Measurements from ENCODE around the gene SIAH1.
A peak's percentile ranks its signal among the peaks of the same experiment; 100 is the strongest.
"Not testable (repeated sequence)": the region's sequence is repeated elsewhere in the genome, so short reads cannot be mapped to it uniquely, and the experiment has no call there.

Gene SIAH1

GRCh38 chr16:48393485-48394354, 8.5 kb upstream of the SIAH1 start:
- no peak for DNase-seq (ENCODE audit: low spot score)

GRCh38 chr16:48392407-48392806, 7.2 kb upstream of the SIAH1 start:
- DNase-seq (ENCODE audit: low spot score) = peak; percentile 5

GRCh38 chr16:48386559-48387312, 1.5 kb upstream of the SIAH1 start:
- DNase-seq (ENCODE audit: low spot score) = no peak

GRCh38 chr16:48384520-48385252, 527 bp downstream of the SIAH1 start:
- DNase-seq (ENCODE audit: low spot score) = peak; percentile 84

- peak; percentile 49 for DNase-seq (ENCODE audit: low spot score)
Measured at GRCh38 chr16:48383877-48384519, 1.2 kb downstream of the SIAH1 start.

- DNase-seq (ENCODE audit: low spot score) = no peak
Measured at GRCh38 chr16:48383009-48383876, 2.0 kb downstream of the SIAH1 start.

GRCh38 chr16:48382131-48382530, 3.1 kb downstream of the SIAH1 start:
- DNase-seq (ENCODE audit: low spot score) = peak; percentile 22

GRCh38 chr16:48381201-48381600, 4.0 kb downstream of the SIAH1 start:
- peak; percentile 22 for DNase-seq (ENCODE audit: low spot score)

- DNase-seq (ENCODE audit: low spot score) = no peak
Measured at GRCh38 chr16:48378836-48379235, 6.4 kb downstream of the SIAH1 start.

GRCh38 chr16:48378276-48378675, 6.9 kb downstream of the SIAH1 start:
- DNase-seq (ENCODE audit: low spot score) = no peak

- DNase-seq (ENCODE audit: low spot score) = not testable (repeated sequence)
Measured at GRCh38 chr16:48377301-48377700, 7.9 kb downstream of the SIAH1 start.

GRCh38 chr16:48374255-48374654, 11.0 kb downstream of the SIAH1 start:
- no peak for DNase-seq (ENCODE audit: low spot score)

GRCh38 chr16:48373258-48374029, 11.8 kb downstream of the SIAH1 start:
- DNase-seq (ENCODE audit: low spot score) = no peak

- no peak for DNase-seq (ENCODE audit: low spot score)
Measured at GRCh38 chr16:48372744-48373143, 12.5 kb downstream of the SIAH1 start.

- DNase-seq (ENCODE audit: low spot score) = no peak
Measured at GRCh38 chr16:48371393-48371780, 13.8 kb downstream of the SIAH1 start.

GRCh38 chr16:48370668-48371392, 14.4 kb downstream of the SIAH1 start:
- DNase-seq (ENCODE audit: low spot score) = not testable (repeated sequence)

- DNase-seq (ENCODE audit: low spot score) = no peak
Measured at GRCh38 chr16:48370229-48370628, 15.0 kb downstream of the SIAH1 start.

- no peak for DNase-seq (ENCODE audit: low spot score)
Measured at GRCh38 chr16:48369765-48370164, 15.4 kb downstream of the SIAH1 start.

GRCh38 chr16:48367441-48368049, 17.7 kb downstream of the SIAH1 start:
- no peak for DNase-seq (ENCODE audit: low spot score)

All from ecto neural progenitor cell (in vitro differentiated cells).